COR-L47 (cell line): Measurements from ENCODE around the gene COL4A1.
A peak's percentile ranks its signal among the peaks of the same experiment; 100 is the strongest.

Experiments used
- DNase-seq: peaks from one replicate; lab custom pipeline; 2025; lab: John Stamatoyannopoulos, UW

The COL4A1 gene

DNA sequence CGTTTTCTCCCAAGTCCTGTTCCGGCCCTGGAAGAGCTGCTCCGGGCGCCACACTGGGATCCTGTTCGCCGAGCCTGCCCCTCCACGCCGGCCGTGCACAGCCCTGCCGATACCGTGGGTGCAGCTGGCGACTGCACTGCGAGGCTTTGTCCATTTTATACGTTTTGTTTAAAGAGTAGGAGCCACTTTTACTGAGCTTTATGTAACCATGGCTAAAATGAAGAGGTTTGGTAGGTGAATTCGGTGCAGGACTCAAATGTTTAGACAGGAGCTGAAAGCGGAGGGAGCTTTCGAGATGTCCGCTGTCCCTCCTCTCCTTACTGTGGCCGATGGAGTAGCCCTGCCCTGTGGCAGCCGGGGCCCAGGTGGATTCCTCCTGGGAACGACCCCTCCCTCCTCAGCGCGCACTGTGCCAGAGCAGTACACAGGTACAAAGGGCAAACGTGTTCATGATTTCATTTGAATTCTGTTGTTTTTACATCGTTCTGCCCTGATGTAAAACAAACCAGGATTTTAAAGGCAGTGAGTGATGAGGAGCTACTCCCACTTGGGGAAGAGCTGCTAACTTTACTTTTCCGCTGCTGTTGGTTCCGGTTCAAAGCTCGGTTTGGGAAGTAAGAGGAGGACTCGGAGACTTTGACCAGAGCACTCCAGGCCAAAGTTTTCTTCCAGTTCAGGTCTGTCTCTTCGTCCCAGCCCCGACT lies 1.9 kb upstream of the COL4A1 start:
- peak; percentile 37 for DNase-seq

- peak; percentile 35 for DNase-seq
Observed at GRCh38 chr13:110307767-110308655, 1.1 kb upstream of the COL4A1 start.

DNA sequence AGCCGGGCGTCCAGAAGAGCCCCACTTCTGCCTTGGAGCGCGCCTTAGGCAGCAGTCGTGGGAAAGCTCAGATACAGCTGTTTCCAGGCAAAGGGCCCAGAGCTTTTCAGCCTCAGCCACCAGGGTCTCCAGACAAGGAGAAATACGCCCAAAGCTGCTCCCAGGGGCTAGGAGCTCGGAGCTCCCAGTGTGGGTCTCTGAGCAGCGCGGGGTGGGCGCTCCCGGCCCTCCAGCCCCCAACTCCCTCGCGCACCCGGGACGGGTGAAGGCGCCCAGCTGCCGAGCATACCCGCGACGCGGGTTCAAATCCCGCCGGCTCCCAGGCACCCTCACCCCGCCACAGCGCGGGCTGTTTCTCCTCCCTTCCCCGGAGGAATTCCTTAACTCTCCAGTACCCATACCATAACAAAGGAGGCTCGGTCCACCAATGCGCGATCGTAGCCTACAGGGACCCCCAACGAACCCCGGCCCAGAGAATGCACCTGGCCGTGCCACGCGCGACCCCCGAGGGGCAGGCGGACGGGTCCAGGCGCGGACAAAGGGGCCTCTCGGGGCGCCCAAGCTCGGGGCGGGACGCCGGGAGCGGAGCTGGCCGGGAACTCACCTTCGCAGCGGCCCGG lies 507 bp downstream of the COL4A1 start:
- no peak for DNase-seq

DNA sequence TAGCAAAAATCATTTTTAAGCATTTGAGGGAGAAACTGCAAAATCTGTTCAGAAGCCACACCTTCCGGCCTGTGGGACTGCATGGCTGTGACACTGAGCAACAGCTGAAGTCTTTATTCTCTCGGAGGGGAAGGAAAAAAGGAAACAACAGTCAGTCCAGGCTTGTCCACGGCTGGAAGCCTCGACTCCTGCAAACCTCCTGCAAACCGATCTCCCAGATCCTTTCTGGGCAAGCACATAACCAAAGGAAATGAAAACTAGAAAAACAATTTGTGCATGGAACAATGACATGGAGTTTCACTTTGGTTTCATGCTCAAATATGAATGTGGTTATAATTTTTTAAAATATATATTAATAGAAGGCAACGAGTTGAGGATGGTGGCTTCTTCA lies 1.0 kb downstream of the COL4A1 start:
- no peak for DNase-seq

DNA sequence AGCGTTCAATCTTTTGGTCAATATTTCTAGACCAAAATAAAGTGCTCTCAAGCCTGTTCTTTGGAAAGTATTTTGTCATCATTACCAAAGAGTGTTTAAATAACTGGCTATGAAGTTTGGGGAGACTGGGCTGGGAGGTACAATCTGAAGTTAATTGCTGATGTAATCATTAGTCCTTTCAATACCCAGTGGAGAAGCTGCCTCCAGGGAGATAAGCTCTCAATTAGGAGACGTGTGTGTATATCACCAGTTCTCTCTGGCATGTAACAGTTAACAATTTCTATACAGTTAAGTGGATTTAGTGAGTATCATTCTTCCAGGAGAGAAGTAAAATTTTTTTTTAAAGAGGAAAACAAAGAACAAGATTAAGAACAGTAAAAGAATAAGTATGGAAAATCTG lies 1.4 kb downstream of the COL4A1 start:
- DNase-seq: no peak

- no peak for DNase-seq
Observed at GRCh38 chr13:110305001-110305400, 2.0 kb downstream of the COL4A1 start.

DNA sequence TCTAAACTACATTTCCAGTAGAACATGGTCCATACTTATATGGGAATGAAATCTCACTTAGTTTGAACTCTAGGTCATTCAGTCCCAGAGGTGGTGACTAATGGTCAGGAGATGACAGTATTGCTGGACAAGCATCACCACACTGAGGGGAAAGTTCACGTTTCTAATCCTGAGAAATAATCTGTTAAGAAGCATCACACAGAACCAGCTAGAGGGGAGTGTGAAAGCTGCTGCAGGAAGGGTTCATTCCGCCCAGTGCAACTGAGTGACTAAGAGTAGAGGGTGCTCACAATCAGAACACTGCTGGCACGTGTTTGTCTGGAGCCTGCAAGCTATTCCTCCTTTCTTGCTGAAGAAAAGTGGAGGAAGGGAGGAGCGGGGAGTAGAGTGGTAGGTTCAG lies 2.7 kb downstream of the COL4A1 start:
- no peak for DNase-seq

- no peak for DNase-seq
Observed at GRCh38 chr13:110303644-110304043, 3.3 kb downstream of the COL4A1 start.

DNA sequence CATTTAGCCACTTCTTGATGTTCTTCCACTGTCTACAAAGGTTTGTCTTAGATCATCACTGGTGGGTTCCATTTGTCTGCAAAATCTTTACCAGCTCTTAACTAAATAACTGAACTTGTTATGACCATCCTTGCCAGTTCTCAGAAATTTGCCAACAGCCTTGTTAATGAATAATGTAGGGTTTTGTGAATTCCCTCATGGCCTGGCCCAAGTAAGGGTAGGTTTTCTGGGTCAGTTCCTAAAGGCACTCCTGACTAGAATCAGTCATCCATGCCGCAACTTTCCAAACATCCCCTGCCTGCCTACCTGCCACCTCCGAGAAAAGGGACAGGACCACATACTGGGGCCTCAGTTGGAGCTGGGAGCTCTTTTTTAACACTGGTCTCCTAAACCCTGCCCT lies 4.0 kb downstream of the COL4A1 start:
- no peak for DNase-seq

DNA sequence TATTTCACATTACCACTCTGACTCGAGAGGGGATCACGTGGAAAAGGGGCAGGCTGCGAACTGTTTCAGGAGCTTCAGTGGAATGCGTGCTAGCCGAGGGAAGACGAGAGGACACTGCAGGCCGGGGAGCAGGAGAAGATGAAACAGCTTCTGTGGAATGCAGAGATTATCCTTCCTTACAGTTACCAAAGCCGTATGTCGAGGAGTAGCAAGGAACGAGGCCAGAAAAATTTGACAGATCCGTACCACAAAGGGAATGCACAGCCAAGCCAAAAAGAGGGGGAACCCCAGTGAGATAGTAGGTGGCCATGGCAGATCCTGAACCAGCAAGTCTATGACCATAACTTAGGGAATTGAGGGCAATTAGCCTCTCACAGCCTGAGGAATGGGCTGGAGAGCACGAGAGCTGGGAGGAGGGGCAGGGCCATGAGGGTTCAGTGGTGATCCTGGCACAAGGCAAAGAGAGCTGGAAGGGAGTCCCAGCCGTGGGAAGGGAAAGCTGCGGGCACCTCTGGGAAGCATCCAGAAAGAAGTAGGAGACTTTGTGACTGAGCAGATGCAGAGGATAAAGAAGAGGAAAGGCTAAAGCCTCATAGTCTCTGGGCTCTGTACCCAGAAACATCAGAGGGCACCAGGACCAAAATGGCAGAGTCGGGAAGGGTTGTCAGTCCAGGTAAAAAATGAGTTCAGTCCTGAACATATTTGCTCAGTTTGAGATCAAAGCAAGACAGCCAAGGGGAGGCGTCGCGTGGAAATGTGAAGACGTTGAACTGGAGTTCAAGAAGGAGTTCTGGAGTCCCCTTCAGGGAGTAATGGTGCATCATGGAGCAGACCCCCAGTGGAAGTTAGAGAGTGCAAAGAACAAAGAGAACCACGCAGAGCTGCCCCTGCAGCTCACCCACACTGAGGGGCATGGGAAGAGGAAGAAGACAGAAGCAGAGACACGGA lies 5.1 kb downstream of the COL4A1 start:
- DNase-seq: no peak

GRCh38 chr13:110301083-110301482 lies 5.9 kb downstream of the COL4A1 start:
- no peak for DNase-seq

GRCh38 chr13:110300090-110300815 lies 6.7 kb downstream of the COL4A1 start:
- DNase-seq: no peak

- no peak for DNase-seq
Observed at GRCh38 chr13:110299283-110299840, 7.6 kb downstream of the COL4A1 start.

- DNase-seq: no peak
Observed at GRCh38 chr13:110298505-110299282, 8.3 kb downstream of the COL4A1 start.

GRCh38 chr13:110297766-110298504 lies 9.0 kb downstream of the COL4A1 start:
- DNase-seq: no peak

GRCh38 chr13:110297011-110297410 lies 9.9 kb downstream of the COL4A1 start:
- no peak for DNase-seq

GRCh38 chr13:110294622-110295021 lies 12.3 kb downstream of the COL4A1 start:
- DNase-seq: no peak

DNA sequence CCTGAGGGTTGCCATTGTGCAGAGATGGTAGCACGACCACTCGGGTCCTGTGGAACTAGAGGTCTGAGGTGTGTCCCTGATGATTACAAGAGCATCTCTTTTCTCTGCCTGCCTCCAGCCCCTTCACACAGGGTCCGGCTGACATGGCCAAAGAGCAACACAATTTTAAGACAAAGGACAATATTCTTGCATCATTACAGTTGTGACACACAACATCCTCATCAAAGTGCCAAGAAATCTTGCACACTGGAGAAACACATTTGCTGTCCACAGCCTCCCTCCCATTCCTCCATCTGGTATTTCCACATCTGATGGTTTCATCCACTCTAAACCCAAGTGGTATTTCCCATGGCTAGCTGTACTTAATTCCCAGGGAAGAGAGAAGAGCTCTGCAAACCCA lies 12.8 kb downstream of the COL4A1 start:
- DNase-seq: no peak

- DNase-seq: no peak
Observed at GRCh38 chr13:110293649-110294048, 13.3 kb downstream of the COL4A1 start.
